CD4-positive, CD25-positive, alpha-beta regulatory T cell (primary cell): Measurements from ENCODE around the gene VSIG2. TPM values are rescaled to one million over a fixed set of nuclear protein-coding genes. Genes with fewer than 3 reads are reported as not detected.
A peak's percentile ranks its signal among the peaks of the same experiment; 100 is the strongest.

Source experiments
- ATAC-seq, 2 donors: fragments of 150-1000 bp; cut with Tn5 transposase; one replicate each; pipeline ENCODE4 v1.10.0; 2021; ENCODE audit warnings: low read depth in 2 of 2, moderate number of reproducible peaks in 2 of 2, moderate library complexity in 1 of 2
- DNase-seq, 3 donors: peaks; one replicate each; pipeline versions ENCODE4 v3.0.0 to v3.0.0-alpha.2; 2012 to 2022; ENCODE audit warnings: mixed read lengths in 1 of 3
- H3K27ac ChIP-seq: one replicate; pipeline ENCODE4 v1.7.0; 2013; ENCODE audit warnings: mild to moderate bottlenecking, low read length; ENCODE audit not compliant: insufficient read depth, poor library complexity, severe bottlenecking
- H3K27me3 ChIP-seq: one replicate; pipeline ENCODE4 v1.7.0; 2013; ENCODE audit warnings: low read length; ENCODE audit not compliant: control insufficient read depth, insufficient read depth
- H3K36me3 ChIP-seq: one replicate; pipeline ENCODE4 v1.7.0; 2013; ENCODE audit warnings: mild to moderate bottlenecking, low read length, moderate library complexity; ENCODE audit not compliant: control insufficient read depth, insufficient read depth
- H3K4me1 ChIP-seq: 2 replicates; pipeline ENCODE4 v1.7.0; 2013; ENCODE audit warnings: mild to moderate bottlenecking, low read length; ENCODE audit not compliant: insufficient read depth, control insufficient read depth, poor library complexity, severe bottlenecking
- H3K4me3 ChIP-seq: one replicate; pipeline ENCODE4 v1.7.0; 2013; ENCODE audit warnings: low read depth, mild to moderate bottlenecking, low read length, moderate library complexity
- H3K9me3 ChIP-seq, 2 experiments: 1 replicate in 1 of 2; 2 replicates in 1 of 2; pipeline ENCODE4 v1.7.0; 2013; ENCODE audit warnings: low read length in 2 of 2, mild to moderate bottlenecking in 1 of 2, moderate library complexity in 1 of 2; ENCODE audit not compliant: control insufficient read depth in 2 of 2
- H3K27ac Mint-ChIP-seq, 3 donors: one replicate each; pipeline ENCODE4 v1.8.0; 2020 to 2022; ENCODE audit warnings: mild to moderate bottlenecking in 3 of 3, mixed read lengths in 3 of 3, moderate library complexity in 2 of 3
- H3K27me3 Mint-ChIP-seq: one replicate; pipeline ENCODE4 v1.8.0; 2022; ENCODE audit warnings: mild to moderate bottlenecking, mixed read lengths
- H3K36me3 Mint-ChIP-seq: one replicate; pipeline ENCODE4 v1.8.0; 2020; ENCODE audit warnings: mixed read lengths
- H3K4me1 Mint-ChIP-seq, 4 donors: one replicate each; pipeline ENCODE4 v1.8.0; 2020 to 2022; ENCODE audit warnings: mixed read lengths in 4 of 4, mild to moderate bottlenecking in 1 of 4
- H3K4me3 Mint-ChIP-seq, 4 donors: one replicate each; pipeline ENCODE4 v1.8.0; 2020 to 2022; ENCODE audit warnings: mild to moderate bottlenecking in 4 of 4, mixed read lengths in 4 of 4, moderate library complexity in 3 of 4
- H3K9me3 Mint-ChIP-seq, 7 donors: one replicate each; pipeline ENCODE4 v1.8.0; 2020 to 2022; ENCODE audit warnings: mixed read lengths in 7 of 7, mild to moderate bottlenecking in 3 of 7, moderate library complexity in 2 of 7
- polyA plus RNA-seq, 4 donors: library from polyadenylated mRNA; unstranded; fragments of 300-500 nt; fragmentation: Illumina TruSeq; gene quantifications; one replicate each; pipeline ENCODE4 v1.2.3, GENCODE V29; 2021
- total RNA-seq: library from RNA; stranded (reverse); gene quantifications from one replicate; pipeline ENCODE4 v1.2.3, GENCODE V29; 2022

Gene VSIG2
- total and polyA plus RNA-seq, 5 donors from 2014 or later: 0.44 to 3.9 (median 0.75) TPM

- Histone ChIP-seq H3K9me3 (no peaks in the 10 kb centered on the region), H3K27ac (no peak overlapping the region), H3K36me3 (no peaks in the 10 kb centered on the region), H3K27me3 (peaks cover 7% of the 10 kb centered on the region), H3K4me1 (peaks cover 18% of the 10 kb centered on the region), H3K4me3 (peak overlapping the region; percentile 32)
- Mint-ChIP-seq H3K27me3 (peaks cover 40% of the 10 kb centered on the region), H3K27ac (peak overlapping the region in 1 of 3 donors; percentile 3), H3K4me3 (peak overlapping the region; percentile 80 to 90 (median 87)), H3K36me3 (no peaks in the 10 kb centered on the region), H3K4me1 (peaks cover 4 to 24% (median 9%) of the 10 kb centered on the region in 4 donors), H3K9me3 (no peaks in the 10 kb centered on the region)
- ATAC-seq (no peak), DNase-seq (no peak)
Observed at GRCh38 chr11:124738713-124739478, 13.2 kb downstream of the VSIG2 start.

- peaks cover 40% of the 10 kb centered on the region for H3K27me3 Mint-ChIP-seq
- H3K9me3 Mint-ChIP-seq: no peaks in the 10 kb centered on the region
- H3K4me1 Mint-ChIP-seq: peaks cover 4 to 24% (median 9%) of the 10 kb centered on the region in 4 donors
- H3K27me3 ChIP-seq: peaks cover 7% of the 10 kb centered on the region
- H3K36me3 ChIP-seq: no peaks in the 10 kb centered on the region
- H3K36me3 Mint-ChIP-seq: no peaks in the 10 kb centered on the region
- DNase-seq (no peak), ATAC-seq (no peak)
- peaks cover 18% of the 10 kb centered on the region for H3K4me1 ChIP-seq
- no peak overlapping the region for H3K4me3 ChIP-seq
- no peak overlapping the region for H3K27ac ChIP-seq
- H3K4me3 Mint-ChIP-seq: peak overlapping the region in 1 of 4 donors; percentile 33
- H3K27ac Mint-ChIP-seq: no peak overlapping the region
- no peaks in the 10 kb centered on the region for H3K9me3 ChIP-seq
Observed at GRCh38 chr11:124737638-124738305, 14.3 kb downstream of the VSIG2 start.

GRCh38 chr11:124736736-124737135 lies 15.3 kb downstream of the VSIG2 start:
- H3K9me3 ChIP-seq: no peaks in the 10 kb centered on the region
- no peaks in the 10 kb centered on the region for H3K9me3 Mint-ChIP-seq
- no peak overlapping the region for H3K4me3 ChIP-seq
- H3K4me1 ChIP-seq: peaks cover 18% of the 10 kb centered on the region
- peak overlapping the region in 1 of 4 donors; percentile 5 for H3K4me3 Mint-ChIP-seq
- ATAC-seq (no peak), DNase-seq (no peak)
- H3K27me3 Mint-ChIP-seq: peaks cover 40% of the 10 kb centered on the region
- peaks cover 4 to 24% (median 9%) of the 10 kb centered on the region in 4 donors for H3K4me1 Mint-ChIP-seq
- no peak overlapping the region for H3K27ac ChIP-seq
- no peaks in the 10 kb centered on the region for H3K36me3 ChIP-seq
- no peak overlapping the region for H3K27ac Mint-ChIP-seq
- no peaks in the 10 kb centered on the region for H3K36me3 Mint-ChIP-seq
- peaks cover 7% of the 10 kb centered on the region for H3K27me3 ChIP-seq

- no peak overlapping the region for H3K27ac Mint-ChIP-seq
- H3K27ac ChIP-seq: no peak overlapping the region
- H3K4me1 ChIP-seq: no peaks in the 10 kb centered on the region
Observed at GRCh38 chr11:124732230-124732629, 19.8 kb downstream of the VSIG2 start.

GRCh38 chr11:124729571-124729970 lies 22.5 kb downstream of the VSIG2 start:
- Histone ChIP-seq H3K27ac (no peak overlapping the region), H3K36me3 (no peaks in the 10 kb centered on the region), H3K4me1 (no peaks in the 10 kb centered on the region), H3K9me3 (no peaks in the 10 kb centered on the region), H3K27me3 (peaks cover 7% of the 10 kb centered on the region), H3K4me3 (no peak overlapping the region)
- H3K27ac Mint-ChIP-seq: no peak overlapping the region
- no peaks in the 10 kb centered on the region for H3K36me3 Mint-ChIP-seq
- peaks cover 21% of the 10 kb centered on the region for H3K27me3 Mint-ChIP-seq
- peaks cover 0 to 5% (median 1%) of the 10 kb centered on the region in 4 donors for H3K4me1 Mint-ChIP-seq
- no peaks in the 10 kb centered on the region for H3K9me3 Mint-ChIP-seq
- no peak overlapping the region for H3K4me3 Mint-ChIP-seq
- DNase-seq (no peak), ATAC-seq (no peak)

More at GRCh38 chr11:124732230-124732629, 19.8 kb downstream of the VSIG2 start:
- peaks cover 0 to 3% (median 0%) of the 10 kb centered on the region in 4 donors for H3K4me1 Mint-ChIP-seq
- Histone ChIP-seq H3K36me3 (no peaks in the 10 kb centered on the region), H3K9me3 (no peaks in the 10 kb centered on the region), H3K4me3 (no peak overlapping the region), H3K27me3 (peaks cover 2% of the 10 kb centered on the region)
- H3K4me3 Mint-ChIP-seq: no peak overlapping the region
- no peak for DNase-seq
- no peak for ATAC-seq
- peaks cover 19% of the 10 kb centered on the region for H3K27me3 Mint-ChIP-seq
- H3K9me3 Mint-ChIP-seq: no peaks in the 10 kb centered on the region
- H3K36me3 Mint-ChIP-seq: no peaks in the 10 kb centered on the region

GRCh38 chr11:124728134-124728533 lies 23.9 kb downstream of the VSIG2 start:
- no peaks in the 10 kb centered on the region for H3K9me3 Mint-ChIP-seq
- H3K27ac ChIP-seq: no peak overlapping the region
- peaks cover 21% of the 10 kb centered on the region for H3K27me3 Mint-ChIP-seq
- peaks cover 0 to 5% (median 1%) of the 10 kb centered on the region in 4 donors for H3K4me1 Mint-ChIP-seq
- no peak overlapping the region for H3K4me3 Mint-ChIP-seq
- H3K36me3 Mint-ChIP-seq: no peaks in the 10 kb centered on the region
- no peaks in the 10 kb centered on the region for H3K9me3 ChIP-seq
- H3K27me3 ChIP-seq: peaks cover 10% of the 10 kb centered on the region
- H3K36me3 ChIP-seq: no peaks in the 10 kb centered on the region
- H3K27ac Mint-ChIP-seq: no peak overlapping the region
- H3K4me1 ChIP-seq: no peaks in the 10 kb centered on the region
- DNase-seq: no peak
- no peak overlapping the region for H3K4me3 ChIP-seq
- ATAC-seq: no peak

GRCh38 chr11:124727474-124727873 lies 24.6 kb downstream of the VSIG2 start:
- H3K4me3 ChIP-seq: no peak overlapping the region
- DNase-seq (no peak), ATAC-seq (no peak)
- Mint-ChIP-seq H3K27me3 (peaks cover 26% of the 10 kb centered on the region), H3K9me3 (no peaks in the 10 kb centered on the region), H3K4me3 (no peak overlapping the region), H3K36me3 (no peaks in the 10 kb centered on the region), H3K27ac (no peak overlapping the region), H3K4me1 (peaks cover 0 to 10% (median 1%) of the 10 kb centered on the region in 4 donors)
- H3K27me3 ChIP-seq: peaks cover 11% of the 10 kb centered on the region
- no peaks in the 10 kb centered on the region for H3K9me3 ChIP-seq
- no peaks in the 10 kb centered on the region for H3K4me1 ChIP-seq
- H3K27ac ChIP-seq: no peak overlapping the region
- H3K36me3 ChIP-seq: no peaks in the 10 kb centered on the region
